GM12892 (cell line): ENCODE measurements around the gene PARP3.

ENCODE experiments used
- POLR2A ChIP-seq: IDR thresholded peaks from 2 replicates; pipeline ENCODE4 v1.6.1; 2011; ENCODE audit warnings: low read depth, low read length, control low read depth
- POLR2AphosphoS5 ChIP-seq: IDR thresholded peaks from 2 replicates; pipeline ENCODE4 v1.6.1; 2011; ENCODE audit warnings: low read depth, low read length, control low read depth
- TAF1 ChIP-seq: IDR thresholded peaks from 2 replicates; pipeline ENCODE4 v1.6.1; 2011; ENCODE audit warnings: low read depth, mild to moderate bottlenecking, control low read depth, low read length, borderline replicate concordance

- no peak for TF ChIP-seq POLR2AphosphoS5
- no peak for TF ChIP-seq TAF1
- no peak for TF ChIP-seq POLR2A
These were observed 15.5 kb downstream of the PARP3 start for GRCh38 chr3:51957520-51958205.
